T47D (cell line): ENCODE measurements around the gene SEC14L2.

Source experiments
- DNase-seq, 2 experiments: peaks; one replicate each; pipeline versions ENCODE4 v3.0.0 to v3.0.0-alpha.2; 2011 to 2012; ENCODE audit warnings: low read depth in 1 of 2, low spot score in 1 of 2
- JUND ChIP-seq: IDR thresholded peaks from 2 replicates; pipeline ENCODE4 v1.6.1; 2012; ENCODE audit warnings: low read depth
- in situ Hi-C: cut with HindIII; loops from 2 replicates; pipeline ENCODE4 v1.10.0; 2016; ENCODE audit warnings: low sequenced_read_pairs, low pct_unique_long_range_greater_than_20kb

Gene SEC14L2

DNA sequence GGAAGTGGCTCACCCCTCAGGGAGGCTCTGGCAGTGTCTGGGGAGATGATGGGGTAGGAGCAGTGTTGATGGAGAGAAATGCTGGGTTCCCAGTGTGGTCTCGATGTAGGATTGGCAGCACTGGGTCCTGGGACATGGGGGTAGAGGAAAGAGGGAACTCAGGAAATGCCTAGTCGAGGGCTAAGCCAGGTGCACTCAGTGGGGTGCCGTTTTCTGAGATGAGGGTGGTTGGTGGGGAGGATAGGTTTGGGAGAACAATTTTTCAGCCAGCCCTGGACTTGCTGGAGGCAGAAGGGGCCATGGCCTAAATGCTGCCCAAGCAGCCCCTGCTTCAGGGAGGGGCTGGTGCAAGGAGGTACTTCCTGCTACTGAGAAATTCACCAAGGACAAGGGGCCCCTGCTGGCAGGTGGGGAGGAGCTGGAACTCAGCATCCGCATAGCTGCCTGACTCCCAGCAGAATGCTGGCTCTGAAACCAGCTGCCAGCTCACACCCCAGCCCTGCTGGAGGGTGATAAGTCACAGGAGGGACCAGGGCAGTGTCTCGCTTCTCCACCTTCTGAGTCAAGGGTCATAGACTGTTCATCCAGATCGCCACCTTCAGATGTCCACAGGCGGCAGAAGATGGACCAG, 34.1 kb upstream of the SEC14L2 start:
- no peak for TF ChIP-seq JUND
- no peak for DNase-seq
- in situ Hi-C loops: no loop called here

DNA sequence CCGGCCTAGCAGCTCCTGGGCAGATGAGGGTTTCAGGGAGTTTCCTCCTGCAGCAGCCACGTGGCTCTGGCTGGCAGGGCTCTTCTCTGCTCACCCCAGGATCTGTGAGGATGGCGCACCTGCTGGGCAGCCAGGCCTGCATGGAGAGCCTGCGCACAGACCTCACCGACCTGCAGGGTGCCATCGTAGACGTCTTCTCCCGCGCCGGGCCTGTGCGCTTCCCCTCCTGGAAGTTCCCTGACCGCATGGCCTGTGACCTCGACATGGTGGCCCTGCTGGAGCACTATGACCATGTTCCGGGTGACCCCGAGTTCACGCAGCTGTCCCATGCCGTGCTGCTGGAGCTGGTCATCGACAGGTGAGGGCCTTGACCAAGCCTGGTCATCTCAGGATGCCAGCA, 30.9 kb upstream of the SEC14L2 start:
- in situ Hi-C loops: no loop called here
- no peak for TF ChIP-seq JUND
- no peak for DNase-seq

DNA sequence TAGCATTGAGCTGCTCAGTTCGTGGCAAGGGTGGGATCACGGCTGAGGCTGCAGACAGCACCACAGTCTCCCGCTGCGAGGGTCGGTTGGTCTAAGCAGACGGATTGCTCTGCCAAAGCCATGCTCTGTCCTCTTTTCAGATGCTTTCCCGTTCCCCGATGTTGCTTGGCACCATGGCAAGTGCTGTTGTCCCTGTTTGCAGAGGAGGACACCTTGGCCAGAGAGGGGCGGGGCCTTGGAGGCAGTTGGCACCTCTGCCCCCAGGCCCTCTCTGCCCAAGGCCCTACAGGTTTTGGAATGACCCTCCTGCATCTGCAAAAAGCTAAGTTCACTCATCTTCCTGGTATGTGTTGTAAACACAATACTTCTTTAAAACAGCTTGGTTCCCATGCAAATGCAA, 28.4 kb upstream of the SEC14L2 start:
- no peak for TF ChIP-seq JUND
- in situ Hi-C loops: no loop called here

DNA sequence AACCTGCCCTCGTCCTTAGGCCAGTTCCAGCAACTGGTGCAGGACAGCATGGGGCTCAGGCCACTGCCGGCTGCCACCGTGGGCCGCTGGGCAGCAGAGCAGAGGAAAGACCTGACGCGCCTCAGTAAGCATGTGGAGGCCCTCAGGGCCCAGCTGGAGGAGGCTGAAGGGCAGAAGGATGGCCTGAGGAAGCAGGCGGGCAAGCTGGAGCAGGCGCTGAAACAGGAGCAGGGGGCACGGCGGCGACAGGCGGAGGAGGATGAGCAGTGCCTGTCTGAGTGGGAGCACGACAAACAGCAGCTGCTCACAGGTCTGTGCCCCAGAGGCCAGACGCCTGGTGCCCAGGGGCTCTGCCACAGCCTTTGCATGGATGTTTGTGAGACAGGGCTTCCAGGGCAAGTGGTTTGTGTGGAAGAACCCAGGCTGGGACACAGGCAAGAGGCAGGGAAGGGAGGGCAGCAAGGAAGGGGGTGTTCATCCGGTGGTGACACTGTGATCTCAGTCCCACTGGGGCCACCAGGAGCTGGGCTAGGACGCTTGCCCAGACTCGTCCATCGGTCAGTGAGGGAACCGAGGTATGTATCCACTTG, 26.1 kb upstream of the SEC14L2 start:
- in situ Hi-C loops: no loop called here
- no peak for TF ChIP-seq JUND
- DNase-seq: no peak

More for the DNA sequence above, 28.4 kb upstream of the SEC14L2 start:
- DNase-seq: no peak

DNA sequence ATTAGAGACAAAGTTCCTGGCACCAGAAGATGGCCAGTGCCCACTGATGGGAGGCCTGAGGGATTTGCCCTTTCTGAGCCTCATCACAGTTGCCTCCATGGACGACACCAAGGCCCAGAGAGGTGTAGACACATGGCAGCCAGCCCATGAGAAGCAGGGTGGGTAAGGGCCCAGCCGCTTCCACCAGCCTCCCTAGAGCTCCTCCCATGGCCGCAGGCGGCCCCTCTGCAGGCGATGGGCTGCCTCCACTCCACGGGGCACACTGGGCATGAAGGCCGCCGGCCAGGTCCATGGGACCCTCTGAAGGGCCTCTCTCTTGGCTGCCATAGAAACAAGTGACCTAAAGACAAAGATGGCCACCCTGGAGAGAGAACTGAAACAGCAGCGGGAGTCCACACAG, 25.5 kb upstream of the SEC14L2 start:
- no peak for TF ChIP-seq JUND
- in situ Hi-C loops: no loop called here

DNA sequence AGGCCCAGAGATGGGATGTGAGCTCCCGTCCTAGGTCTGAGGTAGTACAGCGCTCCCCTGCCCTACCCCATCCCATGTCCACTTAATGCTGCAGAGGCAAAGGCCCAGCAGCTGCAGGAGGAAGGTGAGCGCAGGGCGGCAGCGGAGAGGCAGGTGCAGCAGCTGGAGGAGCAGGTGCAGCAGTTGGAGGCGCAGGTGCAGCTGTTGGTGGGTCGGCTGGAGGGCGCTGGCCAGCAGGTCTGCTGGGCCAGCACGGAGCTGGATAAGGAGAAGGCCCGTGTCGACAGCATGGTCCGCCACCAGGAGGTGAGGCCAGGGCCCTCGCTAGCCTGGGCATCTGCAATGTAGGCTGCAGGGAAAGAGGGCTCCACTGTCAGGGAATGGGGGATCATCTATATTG, 24.8 kb upstream of the SEC14L2 start:
- no peak for TF ChIP-seq JUND
- no peak for DNase-seq
- in situ Hi-C loops: no loop called here

More for the DNA sequence above, 25.5 kb upstream of the SEC14L2 start:
- no peak for DNase-seq

DNA sequence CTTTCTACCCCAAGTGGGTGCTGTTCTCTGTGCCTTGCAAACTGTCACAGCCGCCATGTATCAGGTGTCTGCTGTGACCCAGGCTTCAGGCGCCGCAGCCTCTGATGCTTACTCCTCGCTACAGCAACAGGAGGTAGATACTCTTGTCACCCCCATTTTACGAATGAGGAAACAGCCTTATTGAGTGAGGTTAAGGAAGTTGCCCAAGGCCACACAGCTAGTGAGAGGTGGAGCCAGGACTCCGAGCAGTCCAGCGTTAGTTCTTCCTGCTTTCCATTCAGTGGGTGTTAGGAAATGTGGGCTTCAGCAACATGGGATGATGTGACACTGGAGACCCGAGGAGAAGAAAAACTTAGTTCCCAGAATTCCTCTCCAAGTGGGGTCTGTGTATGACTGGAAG, 23.9 kb upstream of the SEC14L2 start:
- no peak for TF ChIP-seq JUND
- in situ Hi-C loops: no loop called here
- no peak for DNase-seq

DNA sequence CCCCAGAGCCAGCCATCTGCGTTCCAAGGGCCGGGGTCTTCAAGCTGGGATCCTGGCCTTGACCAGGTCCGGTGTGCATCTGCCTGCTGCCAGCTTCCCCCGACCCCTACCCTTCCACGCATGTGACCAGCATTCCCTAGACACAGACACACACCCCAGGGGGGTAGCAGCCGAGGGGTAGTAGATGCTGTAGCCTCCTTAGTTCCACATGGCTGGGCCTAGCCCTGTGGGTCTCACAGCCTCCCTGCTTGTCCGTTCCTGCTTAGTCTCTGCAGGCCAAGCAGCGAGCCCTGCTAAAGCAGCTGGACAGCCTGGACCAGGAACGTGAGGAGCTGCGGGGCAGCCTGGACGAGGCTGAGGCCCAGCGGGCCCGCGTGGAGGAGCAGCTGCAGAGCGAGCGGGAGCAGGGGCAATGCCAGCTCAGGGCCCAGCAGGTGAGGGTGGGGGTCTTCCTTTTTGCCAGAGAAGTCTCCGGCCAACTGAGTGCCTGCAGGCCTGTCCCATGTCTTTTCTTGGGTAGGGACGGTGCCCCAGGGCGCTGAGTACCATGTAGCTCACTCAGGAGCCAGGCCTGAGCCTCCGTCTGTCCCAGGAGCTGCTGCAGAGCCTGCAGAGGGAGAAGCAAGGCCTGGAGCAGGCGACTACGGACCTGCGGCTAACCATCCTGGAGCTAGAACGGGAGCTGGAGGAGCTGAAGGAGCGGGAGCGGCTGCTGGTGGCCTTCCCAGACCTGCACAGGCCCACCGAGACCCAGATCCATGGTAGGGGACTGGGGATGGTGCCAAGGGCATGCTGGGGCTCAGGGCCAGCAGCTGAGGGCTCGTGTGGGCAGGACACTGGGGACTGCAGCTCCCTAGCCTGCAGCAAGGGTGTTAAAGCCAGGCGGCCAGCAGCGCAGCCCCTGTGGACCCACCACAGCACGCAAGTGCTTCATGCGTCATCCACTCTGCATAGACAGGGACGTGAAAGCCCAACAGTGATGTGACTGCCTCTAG, 23.2 kb upstream of the SEC14L2 start:
- no peak for TF ChIP-seq JUND
- no peak for DNase-seq
- in situ Hi-C loops: no loop called here

DNA sequence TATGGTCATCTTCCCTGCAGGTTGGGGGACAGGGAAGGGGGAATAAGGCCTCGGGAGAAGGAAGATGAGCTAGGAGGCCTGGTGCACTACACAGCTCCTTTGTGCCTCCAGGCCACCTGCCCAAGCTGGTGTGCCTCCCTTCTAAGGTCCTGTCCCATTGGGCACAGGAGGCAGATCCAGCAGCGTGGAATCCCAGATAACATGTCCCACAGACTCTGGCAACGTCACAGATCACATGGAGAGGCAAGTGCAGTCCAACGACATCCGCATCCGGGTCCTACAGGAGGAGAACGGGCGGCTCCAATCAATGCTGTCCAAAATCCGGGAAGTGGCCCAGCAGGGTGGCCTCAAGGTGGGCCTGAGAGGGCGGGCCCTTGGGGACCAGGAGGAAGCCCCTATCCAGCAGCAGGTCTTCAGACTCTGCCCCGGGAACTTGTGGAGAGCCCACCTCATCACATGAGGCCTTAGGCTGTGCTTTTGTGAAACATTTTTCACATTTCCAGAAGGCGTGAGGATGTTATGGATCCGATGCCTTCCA, 21.4 kb upstream of the SEC14L2 start:
- no peak for DNase-seq
- in situ Hi-C loops: no loop called here
- no peak for TF ChIP-seq JUND

DNA sequence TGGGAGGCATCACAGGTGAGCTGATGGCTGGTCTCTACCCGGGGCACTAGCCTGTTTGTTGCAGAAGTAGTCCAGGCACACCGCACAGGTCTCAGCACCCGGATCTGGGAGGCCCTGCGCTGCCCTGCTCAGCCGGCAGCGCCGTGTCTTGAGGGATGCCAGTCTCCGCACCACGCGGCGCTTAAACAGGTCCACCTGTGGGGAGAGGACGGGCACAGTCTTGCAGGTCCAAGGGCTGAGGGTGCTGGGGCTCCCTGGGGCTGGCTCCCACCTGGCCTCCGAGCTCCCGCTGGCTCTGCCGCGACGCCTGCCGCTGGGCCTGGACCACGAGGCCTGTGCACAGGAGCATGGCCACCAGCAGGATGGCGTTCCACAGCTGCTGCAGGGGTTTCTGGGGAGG, 16.8 kb upstream of the SEC14L2 start:
- TF ChIP-seq JUND: no peak
- DNase-seq: no peak
- in situ Hi-C loops: no loop called here

DNA sequence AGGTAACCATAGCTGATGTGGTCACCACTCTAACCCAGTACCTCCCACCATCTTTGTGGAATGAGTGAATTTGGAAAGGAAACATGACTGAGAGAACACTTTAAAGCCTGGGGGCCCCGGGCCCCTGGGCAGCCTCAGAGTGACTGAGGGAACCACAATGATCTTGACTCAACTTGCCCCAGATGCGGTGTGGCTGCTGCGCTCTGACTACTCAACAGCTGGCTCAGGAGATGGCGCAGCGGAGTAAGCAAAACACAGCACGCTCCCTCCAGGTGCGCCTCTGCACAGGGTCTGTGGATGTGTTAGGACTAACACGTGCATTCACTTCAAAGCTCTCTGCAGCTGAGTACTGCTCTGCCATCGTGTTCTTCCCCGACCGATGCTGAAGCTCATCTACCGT, 15.6 kb upstream of the SEC14L2 start:
- TF ChIP-seq JUND: no peak
- no peak for DNase-seq
- in situ Hi-C loops: no loop called here

DNA sequence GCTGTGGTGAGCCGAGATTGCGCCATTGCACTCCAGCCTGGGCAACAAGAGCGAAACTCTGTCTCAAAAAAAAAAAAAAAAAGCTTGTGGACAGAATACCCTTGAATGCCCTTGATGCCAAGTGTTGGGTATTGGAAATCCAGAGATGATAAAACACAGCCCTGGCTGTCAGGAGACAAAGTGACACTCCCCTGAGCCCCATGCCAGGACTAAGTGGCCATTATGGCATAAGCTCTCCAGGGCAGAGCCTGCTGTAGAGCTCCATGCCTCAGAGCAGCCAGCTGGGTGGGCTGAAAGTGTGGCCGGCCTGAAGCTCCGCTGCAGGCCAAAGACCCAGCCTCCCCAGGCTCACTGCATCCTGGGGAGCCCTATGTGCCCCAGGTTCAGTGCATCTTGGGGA, 14.5 kb upstream of the SEC14L2 start:
- in situ Hi-C loops: no loop called here
- no peak for TF ChIP-seq JUND
- no peak for DNase-seq

DNA sequence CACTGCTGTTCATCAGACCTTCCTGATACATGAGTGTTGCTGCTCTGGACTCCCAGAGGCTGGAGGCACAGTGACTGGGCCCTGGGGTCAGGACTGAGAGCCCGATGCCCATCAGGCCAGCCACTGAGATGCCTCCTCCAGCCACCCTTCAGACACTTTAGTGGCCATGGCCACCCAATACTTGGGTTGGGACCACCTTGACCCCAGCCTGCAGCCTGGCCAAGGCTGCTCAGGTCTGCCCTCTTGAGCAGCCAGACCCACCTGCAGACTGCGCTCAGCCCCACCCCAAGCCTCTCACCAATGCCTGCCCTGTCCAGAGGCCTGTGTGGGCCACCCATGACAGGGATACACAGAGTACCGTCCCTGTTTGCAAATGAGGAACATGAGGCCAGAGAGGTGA, 13.8 kb upstream of the SEC14L2 start:
- in situ Hi-C loops: no loop called here
- no peak for TF ChIP-seq JUND
- no peak for DNase-seq
